HG03280 (cell line): ENCODE results near the gene DOCK7.
"Not testable (repeated sequence)": the region's sequence is repeated elsewhere in the genome, so short reads cannot be mapped to it uniquely, and the experiment has no call there.

Source experiments
- ATAC-seq: cut with Tn5 transposase; IDR thresholded peaks from one replicate; pipeline ENCODE4 v1.9.1; 2021; ENCODE audit warnings: mild to moderate bottlenecking, moderate library complexity; ENCODE audit not compliant: unreplicated experiment

DOCK7 gene

DNA sequence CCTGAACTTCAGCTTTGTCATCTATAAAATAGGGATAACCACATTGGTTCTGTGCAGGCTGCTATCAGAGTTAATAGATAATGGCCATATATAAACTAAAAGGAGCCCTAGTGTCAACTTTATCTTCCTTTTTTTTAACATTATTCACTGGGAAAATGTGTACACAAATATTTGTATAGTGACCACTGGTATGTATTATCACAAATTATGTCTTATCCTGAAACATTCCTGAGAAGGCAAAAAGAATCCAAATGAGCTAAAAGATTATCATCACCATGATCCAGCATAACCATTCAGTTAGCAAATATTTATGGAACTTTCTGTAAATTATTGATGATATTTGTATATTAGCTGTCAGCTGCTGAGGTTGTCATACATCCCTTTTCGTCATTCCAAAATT lies 74.3 kb downstream of the DOCK7 start:
- ATAC-seq, result no peak

DNA sequence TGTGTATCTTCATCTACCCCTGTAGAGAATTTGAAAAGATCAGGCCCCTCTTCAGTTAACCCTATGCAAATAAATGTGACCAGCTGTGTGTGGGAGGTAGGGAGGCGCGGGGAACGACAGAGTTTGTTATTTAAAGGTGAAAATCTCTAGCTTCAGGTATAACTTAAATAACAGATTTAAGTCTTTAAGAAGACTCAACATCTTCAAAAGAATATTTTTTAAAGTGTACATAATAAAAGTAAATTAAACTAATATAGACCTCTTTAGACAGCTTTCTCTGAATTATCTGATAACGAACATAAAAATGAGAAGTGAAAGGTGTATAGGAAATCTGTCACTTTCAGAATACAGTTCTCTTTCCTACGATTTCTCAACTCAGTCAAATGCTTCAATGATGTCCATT lies 74.9 kb downstream of the DOCK7 start:
- ATAC-seq, result peak; percentile 88

DNA sequence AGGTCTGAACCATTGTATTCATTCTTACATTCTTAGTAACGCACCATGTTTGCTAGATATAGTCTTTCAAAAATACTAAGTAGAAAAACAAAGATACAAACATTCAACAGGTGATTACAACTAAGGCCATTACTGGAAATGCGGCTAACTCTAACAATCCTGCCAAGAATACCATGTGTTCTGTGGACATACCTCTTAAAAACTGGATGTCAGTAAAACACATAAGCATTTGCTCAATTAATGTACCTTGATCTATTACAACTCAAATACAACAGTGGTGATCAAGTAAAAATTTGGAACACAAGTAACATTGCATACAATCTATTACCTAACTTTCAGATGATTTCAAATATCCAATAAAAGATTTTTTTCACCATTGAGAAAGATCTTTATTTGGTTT lies 75.4 kb downstream of the DOCK7 start:
- ATAC-seq, result no peak

DNA sequence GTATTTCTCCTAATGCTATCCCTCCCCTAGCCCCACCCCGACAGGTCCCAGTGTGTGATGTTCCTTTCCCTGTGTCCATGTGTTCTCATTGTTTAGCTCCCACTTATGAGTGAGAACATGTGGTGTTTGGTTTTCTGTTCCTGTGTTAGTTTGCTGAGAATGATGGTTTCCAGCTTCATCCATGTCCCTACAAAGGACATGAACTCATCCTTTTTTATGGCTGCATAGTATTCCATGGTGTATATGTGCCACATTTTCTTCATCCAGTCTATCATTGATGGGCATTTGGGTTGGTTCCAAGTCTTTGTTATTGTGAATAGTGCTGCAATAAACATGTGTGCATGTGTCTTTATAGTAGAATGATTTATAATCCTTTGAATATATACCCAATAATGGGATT lies 77.6 kb downstream of the DOCK7 start:
- ATAC-seq, result not testable (repeated sequence)

DNA sequence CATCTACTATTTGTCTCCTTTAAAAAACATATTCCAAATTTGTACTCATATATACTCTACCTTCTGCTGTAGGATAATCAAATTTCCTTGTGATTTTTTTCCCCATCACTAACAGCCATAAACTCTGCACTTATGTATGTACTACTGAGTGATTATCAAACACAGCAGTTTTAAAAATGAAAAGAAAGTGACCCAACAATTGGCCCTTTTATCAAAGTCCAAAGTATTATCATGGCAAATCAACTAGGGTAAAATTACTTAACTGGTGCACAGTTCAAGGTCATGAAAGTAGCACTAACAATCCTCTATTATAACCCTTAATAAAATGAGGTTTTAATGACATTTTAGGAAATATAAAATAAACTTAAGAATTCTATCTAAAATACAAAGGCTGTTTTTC lies 79.3 kb downstream of the DOCK7 start:
- ATAC-seq, result no peak

DNA sequence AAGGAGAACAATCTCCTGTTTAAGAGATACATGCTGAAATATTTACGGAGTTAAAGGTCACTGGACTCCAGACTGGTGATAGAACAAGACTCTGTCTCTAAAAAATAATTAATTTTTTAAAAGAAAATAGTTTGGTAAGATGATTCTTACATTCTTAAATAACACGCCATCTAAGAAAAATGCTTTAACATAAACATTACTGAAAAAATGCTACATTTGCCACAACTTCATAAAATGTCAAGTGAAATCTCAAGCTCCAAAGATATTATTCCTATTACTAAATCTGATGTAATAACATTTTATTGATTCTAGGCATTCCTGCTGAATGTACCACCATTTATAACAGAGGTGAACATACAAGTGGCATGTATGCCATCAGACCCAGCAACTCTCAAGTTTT lies 86.7 kb downstream of the DOCK7 start:
- ATAC-seq, result no peak

DNA sequence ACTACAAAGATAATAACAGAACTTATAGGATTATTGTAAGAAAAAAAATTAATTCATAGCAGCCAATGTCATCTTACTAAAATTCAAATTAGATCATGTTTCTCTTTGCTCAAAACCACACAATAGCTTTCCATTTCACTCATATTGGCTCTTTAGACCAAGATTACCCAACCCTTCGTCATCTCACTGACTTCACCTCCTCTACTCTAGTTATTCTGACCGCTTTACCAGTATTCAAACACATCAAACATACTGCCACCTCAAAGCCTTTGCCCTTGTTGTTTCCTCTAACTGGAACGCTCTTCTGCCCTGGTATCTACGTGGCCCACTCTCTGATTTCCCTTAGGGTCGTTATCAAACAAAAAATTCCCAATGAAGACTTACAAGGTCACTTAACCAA lies 89.1 kb downstream of the DOCK7 start:
- ATAC-seq, result no peak

DNA sequence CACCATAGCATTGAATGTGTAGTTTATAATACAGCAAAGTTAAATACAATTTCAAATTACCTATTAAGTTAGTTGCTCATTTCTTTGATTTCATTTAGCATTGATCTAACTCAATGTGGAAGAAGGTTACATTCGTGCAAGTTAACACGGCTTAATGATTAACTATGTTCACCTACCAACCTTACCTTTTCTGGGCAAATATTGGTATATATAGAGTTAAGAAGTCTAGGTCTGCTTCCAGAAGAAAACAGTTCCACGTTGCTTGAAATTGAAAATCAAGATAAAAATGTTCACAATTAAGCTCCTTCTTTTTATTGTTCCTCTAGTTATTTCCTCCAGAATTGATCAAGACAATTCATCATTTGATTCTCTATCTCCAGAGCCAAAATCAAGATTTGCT lies 90.9 kb downstream of the DOCK7 start, which contains the start of gene ANGPTL3:
Gene ANGPTL3 (plus strand): TSS at position 240 of the 400 bp plus-strand sequence. CDS start 47 bp downstream, at position 287.
- no peak for ATAC-seq

DNA sequence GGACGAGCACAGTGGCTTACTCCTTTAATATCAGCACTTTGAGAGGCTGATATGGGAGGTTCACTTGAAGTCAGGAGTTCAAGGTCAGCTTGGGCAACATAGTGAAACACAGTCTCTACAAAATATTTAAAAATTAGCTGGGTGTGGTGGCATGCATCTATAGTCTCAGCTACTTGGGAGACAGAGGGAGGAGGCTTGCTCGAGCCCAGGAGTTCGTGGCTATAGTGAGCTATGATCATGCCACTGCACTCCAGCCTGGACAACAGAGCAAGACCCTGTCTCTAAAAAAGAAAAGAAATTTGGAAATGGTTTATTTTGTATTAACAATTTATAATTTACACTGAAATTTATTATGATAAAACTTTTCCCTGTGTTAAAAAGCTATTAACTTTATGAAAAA lies 92.5 kb downstream of the DOCK7 start:
- no peak for ATAC-seq

DNA sequence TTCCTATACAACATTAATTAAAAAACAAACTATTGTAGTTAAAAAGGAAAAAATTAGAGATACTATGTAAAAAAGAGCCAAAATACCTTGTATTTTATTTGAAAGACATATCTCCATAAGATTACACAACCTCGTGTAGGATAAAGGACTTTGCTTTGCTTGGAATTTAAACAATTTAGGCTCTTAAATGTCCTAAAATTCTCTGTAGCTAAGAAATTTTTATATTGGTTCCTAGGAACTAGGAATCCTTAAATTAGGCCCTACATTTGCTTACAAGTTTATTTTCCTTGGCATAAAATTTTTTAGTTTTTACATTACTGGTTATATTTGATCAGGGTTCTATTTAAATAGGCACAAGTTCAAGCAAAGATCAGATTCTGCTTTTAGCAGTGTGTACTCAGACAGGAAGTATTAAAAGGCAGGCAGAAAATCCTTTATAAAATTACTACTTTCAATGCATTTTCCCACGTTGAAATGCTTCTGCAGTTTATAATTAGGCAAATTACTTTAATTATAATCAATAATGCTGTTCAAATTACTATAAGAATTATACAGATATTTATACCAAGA lies 94.3 kb downstream of the DOCK7 start:
- no peak for ATAC-seq

DNA sequence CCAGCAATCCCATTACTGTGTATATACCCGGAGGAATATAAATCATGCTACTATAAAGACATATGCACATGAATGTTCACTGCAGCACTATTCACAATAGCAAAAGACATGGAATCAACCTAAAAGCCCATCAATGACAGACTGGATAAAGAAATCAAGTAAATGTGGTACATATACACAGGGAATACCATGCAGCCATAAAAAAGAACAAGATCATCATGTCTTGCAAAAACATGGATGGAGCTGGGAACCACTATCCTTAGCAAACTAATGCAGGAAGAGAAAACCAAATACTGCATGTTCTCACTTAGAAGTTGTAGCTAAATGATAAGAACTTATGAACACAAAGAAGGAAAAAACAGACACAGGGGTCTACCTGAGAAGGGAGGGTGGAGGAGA lies 97.2 kb downstream of the DOCK7 start:
- no peak for ATAC-seq

DNA sequence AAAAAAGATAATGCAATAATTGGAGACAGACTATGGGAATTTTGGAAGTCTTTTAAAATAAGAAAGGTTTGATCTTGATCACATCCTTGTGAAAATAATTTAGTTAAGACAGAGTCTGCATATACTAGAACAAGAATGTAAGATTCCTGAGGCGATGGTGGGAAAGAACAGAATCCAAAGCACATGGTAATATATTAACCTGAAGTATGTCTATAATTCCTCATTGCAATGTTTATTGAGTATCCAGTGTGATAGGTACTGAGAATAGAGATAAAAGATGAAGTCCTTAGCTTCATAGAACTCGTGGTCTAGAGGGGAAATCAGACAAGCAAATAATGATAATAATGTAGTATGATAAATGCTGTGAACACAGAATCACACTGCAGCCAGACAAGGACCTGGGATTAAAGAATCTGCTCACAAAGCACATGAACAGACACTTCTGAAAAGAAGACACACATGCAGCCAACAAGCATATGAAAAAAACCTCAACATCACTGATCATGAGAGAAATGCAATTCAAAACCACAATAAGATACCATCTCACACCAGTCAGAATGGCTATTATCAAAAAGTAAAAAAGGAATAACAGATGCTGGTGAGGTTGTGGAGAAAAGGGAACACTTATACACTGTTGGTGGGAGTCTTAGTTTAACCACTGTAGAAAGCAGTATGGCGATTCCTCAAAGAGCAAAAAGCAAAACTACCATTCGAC lies 97.8 kb downstream of the DOCK7 start:
- no peak for ATAC-seq

DNA sequence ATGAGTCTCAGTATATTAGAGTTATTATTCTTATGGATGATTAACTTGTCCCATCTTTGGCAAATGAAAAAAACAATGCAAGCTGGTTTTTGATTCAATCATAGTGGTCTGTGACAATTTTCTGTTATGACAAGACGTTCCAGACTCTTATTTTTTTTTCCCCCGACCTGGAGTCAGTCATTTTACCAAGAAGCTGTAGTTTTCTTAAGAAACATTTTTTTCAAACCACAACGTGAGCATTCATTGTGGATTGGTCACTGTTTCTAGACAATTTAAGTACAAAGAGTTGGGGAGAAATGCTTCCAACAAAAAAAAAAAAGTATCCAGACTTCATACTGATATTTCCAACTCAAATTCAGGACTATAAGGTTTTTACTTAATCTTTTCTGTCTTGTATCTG lies 98.9 kb downstream of the DOCK7 start:
- ATAC-seq, result no peak

DNA sequence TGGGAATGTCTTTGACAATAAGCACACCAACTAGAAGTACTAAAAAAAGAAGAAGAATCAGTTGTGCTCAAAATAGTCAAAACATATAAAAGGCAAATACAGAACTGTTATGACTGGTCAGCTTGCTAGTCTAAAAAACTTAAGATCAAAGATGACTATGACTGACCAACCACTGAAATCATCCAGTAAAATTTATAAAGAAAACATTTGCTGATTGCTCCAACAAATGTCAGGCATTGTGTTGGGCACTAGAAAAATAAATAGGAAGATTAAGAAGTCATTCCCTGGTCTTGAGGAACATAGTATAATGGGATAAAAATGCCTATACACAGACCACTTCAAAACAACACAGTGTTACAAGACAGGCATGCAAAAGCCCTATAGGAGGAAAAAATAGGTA lies 100.2 kb downstream of the DOCK7 start:
- no peak for ATAC-seq

DNA sequence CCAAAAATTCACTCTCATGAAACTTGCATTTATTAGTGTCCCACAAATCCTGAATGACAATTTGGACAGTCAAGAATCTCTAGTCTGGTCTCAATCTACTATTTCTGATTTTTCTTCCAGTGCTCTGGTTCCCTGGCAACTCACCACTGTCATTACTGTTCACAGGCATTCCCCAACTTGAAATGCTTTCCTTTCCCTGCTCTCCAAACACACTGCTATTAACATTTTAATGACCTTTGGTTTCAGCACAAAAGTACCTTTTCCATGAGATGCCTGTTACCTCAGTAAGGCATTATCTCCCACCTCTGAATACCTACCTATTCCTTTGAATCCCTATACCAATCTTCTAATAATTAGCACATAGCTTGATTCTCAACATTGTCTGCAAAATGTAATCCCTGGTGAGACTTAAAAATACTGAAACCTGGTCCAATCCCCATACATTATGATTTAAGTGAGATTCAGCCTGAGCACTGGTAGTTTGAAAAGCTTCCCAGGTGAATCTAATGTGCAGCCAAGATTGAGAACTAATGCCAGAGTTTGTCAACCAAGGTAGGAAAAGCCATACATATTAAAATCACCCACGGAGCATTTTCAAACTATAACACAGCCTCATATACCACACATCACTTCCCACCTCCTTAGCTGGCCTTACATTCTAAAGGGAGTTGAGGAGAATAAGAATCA lies 102.6 kb downstream of the DOCK7 start:
- no peak for ATAC-seq

DNA sequence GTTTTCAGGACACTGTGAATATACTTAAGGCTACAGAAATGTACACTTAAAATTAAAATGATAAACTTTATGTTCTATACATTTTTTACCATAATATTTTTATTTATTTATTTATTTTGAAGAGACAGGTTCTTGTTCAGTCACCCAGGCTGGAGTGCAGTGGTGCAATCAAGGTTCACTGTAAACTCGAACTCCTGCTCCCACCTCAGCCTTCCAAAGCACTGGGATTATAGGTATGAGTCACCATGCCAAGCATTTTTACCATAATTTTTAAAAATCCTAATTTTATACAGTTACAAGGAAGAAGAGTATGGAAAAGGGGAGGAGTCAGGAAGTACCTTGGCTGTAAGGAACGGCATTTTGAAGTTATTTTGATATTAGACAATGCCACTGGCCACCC lies 114.5 kb downstream of the DOCK7 start:
- ATAC-seq, result no peak

DNA sequence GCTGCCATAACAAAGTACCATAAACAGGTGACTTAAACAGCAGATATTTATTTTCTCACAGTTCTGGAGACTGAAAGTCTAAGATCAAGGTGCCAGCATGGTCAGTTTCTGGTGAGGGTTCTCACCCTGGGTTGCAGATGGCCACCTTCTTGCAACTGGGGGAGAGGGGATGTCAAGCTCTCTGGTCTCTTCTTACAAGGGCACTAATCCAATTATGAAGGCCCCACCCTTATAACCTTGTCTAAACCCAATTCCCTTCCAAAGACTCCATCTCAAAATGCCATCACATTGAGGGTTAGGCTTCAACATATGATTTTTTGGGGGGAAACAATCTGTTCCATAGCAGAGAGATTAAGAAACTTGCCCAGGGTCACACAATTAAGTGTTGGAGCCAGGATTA lies 115.7 kb downstream of the DOCK7 start:
- ATAC-seq, result no peak

DNA sequence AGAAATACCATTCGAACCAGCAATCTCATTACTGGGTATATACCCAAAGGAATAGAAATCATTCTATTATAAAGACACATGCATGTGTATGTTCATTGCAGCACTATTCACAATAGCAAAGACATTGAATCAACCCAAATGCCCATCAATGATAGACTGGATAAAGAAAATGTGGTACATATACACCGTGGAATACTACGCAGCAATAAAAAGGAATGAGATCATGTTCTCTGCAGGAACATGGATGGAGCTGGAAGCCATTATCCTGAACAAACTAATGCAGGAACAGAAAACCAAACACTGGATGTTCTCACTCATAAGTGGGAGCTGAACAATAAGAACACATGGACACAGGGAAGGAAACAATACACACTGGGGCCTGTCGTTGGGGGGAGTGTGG lies 116.7 kb downstream of the DOCK7 start:
- not testable (repeated sequence) for ATAC-seq

DNA sequence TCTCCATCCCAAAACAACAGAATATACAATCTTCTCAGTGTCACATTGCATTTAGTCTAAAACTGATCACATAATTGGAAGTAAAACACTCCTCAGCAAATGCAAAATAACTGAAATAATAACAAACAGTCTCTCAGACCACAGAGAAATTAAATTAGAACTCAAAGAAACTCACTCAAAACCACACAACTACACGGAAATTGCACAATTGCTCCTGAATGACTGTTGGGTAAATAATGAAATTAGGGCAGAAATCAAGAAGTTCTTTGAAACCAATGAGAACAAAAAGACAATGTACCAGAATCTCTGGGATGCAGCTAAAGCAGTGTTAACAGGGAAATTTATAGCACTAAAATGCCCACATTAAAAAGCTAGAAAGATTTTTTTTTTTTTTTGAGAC lies 120.3 kb downstream of the DOCK7 start:
- not testable (repeated sequence) for ATAC-seq

DNA sequence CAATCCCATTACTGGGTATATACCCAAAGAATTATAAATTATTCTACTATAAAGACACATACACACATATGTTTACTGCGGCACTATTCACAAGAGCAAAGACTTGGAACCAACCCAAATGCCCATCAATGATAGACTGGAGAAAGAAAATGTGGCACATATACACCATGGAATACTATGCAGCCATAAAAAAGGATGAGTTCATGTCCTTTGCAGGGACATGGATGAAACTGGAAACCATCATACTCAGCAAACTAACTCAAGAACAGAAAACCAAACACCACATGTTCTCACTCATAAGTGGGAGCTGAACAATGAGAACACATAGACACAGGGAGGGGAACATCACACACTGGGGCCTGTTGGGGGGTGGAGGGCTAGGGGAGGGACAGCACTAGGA lies 121.0 kb downstream of the DOCK7 start:
- ATAC-seq, result not testable (repeated sequence)

DNA sequence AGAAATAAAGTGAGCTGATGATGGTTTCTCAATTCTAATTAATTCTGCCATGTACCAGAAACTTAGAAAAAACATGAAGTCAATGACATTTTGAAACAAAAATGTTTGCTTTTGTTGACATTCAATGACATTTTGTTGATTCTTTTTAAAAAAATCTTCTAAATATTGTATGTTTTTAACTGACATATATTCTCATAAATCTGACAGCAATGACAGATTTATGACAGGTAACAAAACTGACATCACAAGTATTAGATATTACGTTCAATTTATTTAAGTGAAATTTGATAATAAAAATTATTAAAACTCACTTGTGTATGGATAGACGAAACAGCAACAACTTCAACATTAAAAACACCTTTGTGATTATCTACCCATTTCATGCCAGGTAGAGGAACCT lies 126.9 kb downstream of the DOCK7 start:
- ATAC-seq, result no peak

DNA sequence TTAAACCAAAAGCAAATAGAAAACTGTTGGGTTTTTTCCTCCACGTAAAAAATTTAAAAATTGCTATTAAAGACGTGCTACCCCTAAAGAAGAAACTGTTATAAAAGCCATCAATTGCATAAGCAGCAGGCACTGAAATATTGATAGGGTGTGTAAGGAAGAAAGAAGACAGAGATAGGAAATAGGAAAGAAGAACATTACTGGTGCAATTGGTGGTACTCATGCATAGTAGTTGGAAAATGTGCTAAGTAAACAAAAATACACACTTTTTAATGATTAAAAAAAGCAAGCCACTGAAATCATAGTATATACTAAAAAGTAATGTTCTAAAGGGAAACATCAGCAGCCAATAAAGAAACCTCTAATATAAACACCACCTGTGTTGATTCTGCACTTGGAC lies 143.6 kb downstream of the DOCK7 start:
- ATAC-seq, result no peak
